Suprapubic skin (tissue), 4 donors: Measurements from ENCODE around the gene TLE4. TPM values are rescaled to one million over a fixed set of nuclear protein-coding genes. Genes with fewer than 3 reads are reported as not detected.

Source experiments
- DNase-seq, 2 donors: peaks; one replicate each; pipeline ENCODE4 v3.0.0-alpha.2; 2019; ENCODE audit warnings: low spot score in 2 of 2
- H3K27ac ChIP-seq: fragments of 200-600 bp; sonication (generic); one replicate; pipeline ENCODE4 v1.5.1; 2019
- H3K27me3 ChIP-seq: fragments of 200-600 bp; sonication (generic); one replicate; pipeline ENCODE4 v1.5.1; 2019
- H3K36me3 ChIP-seq: fragments of 200-600 bp; sonication (generic); one replicate; pipeline ENCODE4 v1.5.1; 2019
- H3K4me1 ChIP-seq: fragments of 200-600 bp; sonication (generic); one replicate; pipeline ENCODE4 v1.5.1; 2019
- H3K4me3 ChIP-seq: fragments of 200-600 bp; sonication (generic); one replicate; pipeline ENCODE4 v1.5.1; 2019; ENCODE audit warnings: mild to moderate bottlenecking
- H3K9me3 ChIP-seq: fragments of 200-600 bp; sonication (generic); one replicate; pipeline ENCODE4 v1.5.1; 2019
- CTCF ChIP-seq, 2 donors: fragments of 200-600 bp in 1 of 2; fragments of 450-650 bp in 1 of 2; sonication (generic) in 1 of 2; IDR thresholded peaks; one replicate each; pipeline ENCODE4 v1.5.1; 2016 to 2019; ENCODE audit warnings: antibody characterized with exemption in 2 of 2, mild to moderate bottlenecking in 1 of 2, moderate library complexity in 1 of 2
- EP300 ChIP-seq: sonication (generic); formaldehyde crosslinking; IDR thresholded peaks from one replicate; pipeline ENCODE4 v1.6.1; 2017; ENCODE audit warnings: antibody characterized with exemption
- POLR2A ChIP-seq, 2 donors: fragments of 450-650 bp; IDR thresholded peaks; one replicate each; pipeline ENCODE4 v1.6.1; 2017; ENCODE audit warnings: antibody characterized with exemption in 2 of 2, mild to moderate bottlenecking in 2 of 2, moderate library complexity in 2 of 2
- POLR2AphosphoS5 ChIP-seq, 3 donors: sonication (generic); formaldehyde crosslinking; IDR thresholded peaks; one replicate each; pipeline ENCODE4 v1.6.1; 2017; ENCODE audit warnings: antibody characterized with exemption in 3 of 3
- WGBS: methylation state at CpG from one replicate; pipeline ENCODE4 v1.1.5; 2018; 5-methylcytosine and 5-hydroxymethylcytosine counted together
- total RNA-seq, 4 donors: library from RNA; depleted of rRNA; stranded (reverse); fragments of >200 nt; gene quantifications; one replicate each; pipeline ENCODE4 v1.1.0, GENCODE V29; 2016

TLE4 gene
- total RNA-seq: 100 to 1,000 TPM in 1 of 4 donors, 10 to 100 TPM in 3; 44.3 to 109 (median 67.0) TPM

DNA sequence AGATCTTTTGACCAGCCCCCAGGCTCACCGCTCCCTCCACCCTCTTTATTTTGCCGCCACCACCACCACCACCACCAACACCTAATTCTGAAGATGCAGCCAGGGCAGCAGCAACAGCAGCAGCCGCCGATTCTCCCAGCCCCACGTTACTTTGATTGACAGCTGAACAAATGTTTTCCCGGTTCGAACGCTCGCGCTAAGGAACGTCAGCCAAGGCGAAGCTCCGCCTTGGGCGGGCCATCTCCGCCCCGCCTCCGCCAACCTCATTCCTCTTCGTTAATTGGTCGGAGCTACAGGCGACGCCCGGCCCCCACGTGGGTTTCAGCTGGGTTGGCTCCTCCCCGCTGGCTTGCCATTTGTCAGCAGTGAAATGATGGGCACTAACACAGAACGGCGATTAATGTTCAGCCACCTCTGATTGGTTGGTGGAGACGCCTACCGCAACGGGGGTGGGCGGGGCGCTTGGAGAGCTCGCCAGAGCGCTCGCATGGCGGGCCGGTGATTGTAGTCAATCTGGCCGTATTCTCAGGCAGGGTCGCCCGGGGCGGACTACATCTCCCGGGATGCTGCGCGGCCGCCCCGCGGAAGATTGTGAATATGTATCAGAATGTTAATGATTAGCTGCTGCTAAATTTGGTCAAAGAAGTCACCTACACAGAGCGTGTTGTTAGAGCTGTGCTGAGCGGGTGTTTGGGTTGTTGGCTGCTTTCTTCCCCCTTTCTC, at the start of gene TLE4:
TSS of gene TLE4 (plus strand) at position 657 of the 723 bp plus-strand sequence. CDS start 826 bp downstream, outside the sequence.
- Histone ChIP-seq H3K4me1 (peaks cover 30% of the 10 kb centered on the region), H3K9me3 (no peaks in the 10 kb centered on the region), H3K36me3 (no peaks in the 10 kb centered on the region), H3K27ac (peak within 1 kb of the TSS; percentile 94), H3K4me3 (peak within 1 kb of the TSS; percentile 99), H3K27me3 (no peaks in the 10 kb centered on the region)
- peak; percentile 59 to 69 (median 68) for TF ChIP-seq POLR2AphosphoS5 (IDR thresholded peaks at IDR 0.05)
- peak; percentile 77 to 95 for TF ChIP-seq POLR2A (IDR thresholded peaks at IDR 0.05)
- TF ChIP-seq EP300: no peak
- no peak for TF ChIP-seq CTCF (IDR thresholded peaks at IDR 0.05)
- peak; percentile 100 for DNase-seq
- under 1% methylated on average over 35 of the region's 48 CpGs for WGBS

GRCh38 chr9:79522793-79523192, 49.0 kb upstream of the TLE4 start:
- Histone ChIP-seq H3K27ac (no peak overlapping the region), H3K9me3 (no peaks in the 10 kb centered on the region), H3K27me3 (no peaks in the 10 kb centered on the region), H3K36me3 (no peaks in the 10 kb centered on the region), H3K4me1 (no peaks in the 10 kb centered on the region), H3K4me3 (no peak overlapping the region)
- 86% methylated on average over 4 of the region's 4 CpGs for WGBS
- DNase-seq: no peak
- no peak for TF ChIP-seq POLR2AphosphoS5 (IDR thresholded peaks at IDR 0.05)
- no peak for TF ChIP-seq POLR2A (IDR thresholded peaks at IDR 0.05)

DNA sequence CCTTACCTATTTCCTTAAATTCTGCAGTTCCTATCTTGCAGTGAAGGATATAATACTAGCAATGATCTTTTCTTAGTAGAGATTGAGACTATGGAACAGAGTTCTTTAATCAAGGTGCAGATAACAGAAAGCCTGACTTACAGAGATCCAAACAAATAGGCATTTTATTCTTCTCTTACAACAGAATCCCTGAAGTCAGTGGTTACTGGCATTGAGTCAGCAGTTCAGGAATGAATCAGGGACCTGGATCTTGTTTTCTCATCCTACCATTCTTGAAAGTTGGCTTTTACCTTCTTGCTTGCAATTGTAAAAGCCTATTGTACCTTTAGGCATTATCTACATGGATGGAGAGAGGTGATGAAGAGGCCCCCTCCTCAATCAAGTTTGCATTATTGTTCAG, 47.5 kb upstream of the TLE4 start:
- TF ChIP-seq POLR2AphosphoS5 (IDR thresholded peaks at IDR 0.05): no peak
- no peak for TF ChIP-seq EP300
- TF ChIP-seq POLR2A (IDR thresholded peaks at IDR 0.05): no peak
- no peak for TF ChIP-seq CTCF (IDR thresholded peaks at IDR 0.05)
- Histone ChIP-seq H3K4me3 (no peak overlapping the region), H3K4me1 (no peaks in the 10 kb centered on the region), H3K27ac (no peak overlapping the region), H3K27me3 (no peaks in the 10 kb centered on the region), H3K9me3 (no peaks in the 10 kb centered on the region), H3K36me3 (no peaks in the 10 kb centered on the region)
- DNase-seq: no peak

- TF ChIP-seq POLR2A (IDR thresholded peaks at IDR 0.05): no peak
- no peak for TF ChIP-seq CTCF (IDR thresholded peaks at IDR 0.05)
- TF ChIP-seq POLR2AphosphoS5 (IDR thresholded peaks at IDR 0.05): no peak
- 84% methylated on average over 1 of the region's 1 CpG for WGBS
- H3K36me3 ChIP-seq: no peaks in the 10 kb centered on the region
These were observed 45.6 kb upstream of the TLE4 start for GRCh38 chr9:79526149-79526672.

GRCh38 chr9:79535534-79535933, 36.2 kb upstream of the TLE4 start:
- H3K27ac ChIP-seq: no peak overlapping the region
- no peaks in the 10 kb centered on the region for H3K4me1 ChIP-seq
- H3K27me3 ChIP-seq: no peaks in the 10 kb centered on the region
- H3K9me3 ChIP-seq: no peaks in the 10 kb centered on the region
- no peak for TF ChIP-seq CTCF (IDR thresholded peaks at IDR 0.05)
- no peak for TF ChIP-seq POLR2A (IDR thresholded peaks at IDR 0.05)
- TF ChIP-seq EP300: no peak
- TF ChIP-seq POLR2AphosphoS5 (IDR thresholded peaks at IDR 0.05): no peak
- no peaks in the 10 kb centered on the region for H3K36me3 ChIP-seq
- no peak overlapping the region for H3K4me3 ChIP-seq
- WGBS: 94% methylated on average over 1 of the region's 1 CpG
- DNase-seq: no peak

More at GRCh38 chr9:79526149-79526672, 45.6 kb upstream of the TLE4 start:
- Histone ChIP-seq H3K4me1 (no peaks in the 10 kb centered on the region), H3K9me3 (no peaks in the 10 kb centered on the region), H3K27me3 (no peaks in the 10 kb centered on the region), H3K27ac (no peak overlapping the region), H3K4me3 (no peak overlapping the region)
- no peak for DNase-seq
